ENCODE data around the gene PCDHGA2.

DNA sequence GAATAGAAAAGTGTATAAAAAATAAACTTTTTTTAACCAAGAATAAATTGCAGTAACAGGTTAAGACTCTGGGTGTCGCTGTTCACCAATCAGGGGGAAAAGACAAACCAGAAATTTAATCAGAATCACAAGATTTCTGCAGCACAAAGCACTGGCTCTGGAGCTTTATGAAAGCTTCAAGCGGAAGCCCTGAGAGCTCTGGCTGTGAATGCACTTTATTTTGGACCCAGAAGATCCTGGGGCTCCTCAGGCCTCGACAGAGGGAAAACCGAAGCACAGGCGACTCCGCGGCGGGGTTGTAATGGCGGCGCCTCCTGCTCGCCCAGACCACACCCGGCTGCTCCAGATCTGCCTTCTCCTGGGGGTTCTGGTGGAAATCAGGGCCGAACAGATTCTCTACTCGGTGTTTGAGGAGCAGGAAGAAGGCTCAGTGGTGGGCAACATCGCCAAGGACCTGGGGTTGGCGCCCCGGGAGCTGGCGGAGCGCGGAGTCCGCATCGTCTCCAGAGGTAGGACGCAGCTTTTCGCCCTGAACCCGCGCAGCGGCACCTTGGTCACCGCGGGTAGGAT is 16.4 kb downstream of the PCDHGA2 start, which contains the start of gene PCDHGA4:
- peak; percentile 50 for TF ChIP-seq CTCF (IDR thresholded peaks at IDR 0.05; ENCODE audit: low read depth, low read length)
- TF ChIP-seq EZH2phosphoT487 (IDR thresholded peaks at IDR 0.05; ENCODE audit: low read depth), result no peak
